Left ventricle myocardium inferior (tissue), 1 donor: ENCODE measurements around the gene TBRG4. TPM values are rescaled to one million over a fixed set of nuclear protein-coding genes. Genes with fewer than 3 reads are reported as not detected.
"Not testable (repeated sequence)": the region's sequence is repeated elsewhere in the genome, so short reads cannot be mapped to it uniquely, and the experiment has no call there.

Experiments
- DNase-seq: peaks from one replicate; pipeline ENCODE4 v3.0.0-alpha.2; 2020
- H3K27ac ChIP-seq: fragments of 200-600 bp; replicated peaks from 2 replicates; pipeline ENCODE4 v1.8.0; 2021
- H3K27me3 ChIP-seq: fragments of 200-600 bp; 2 replicates; pipeline ENCODE4 v1.8.0; 2021; ENCODE audit warnings: low read depth
- H3K36me3 ChIP-seq: fragments of 200-600 bp; 2 replicates; pipeline ENCODE4 v1.8.0; 2021
- H3K4me1 ChIP-seq: fragments of 200-600 bp; 2 replicates; pipeline ENCODE4 v1.8.0; 2021
- H3K4me3 ChIP-seq: fragments of 200-600 bp; 2 replicates; pipeline ENCODE4 v1.8.0; 2021; ENCODE audit warnings: mild to moderate bottlenecking, moderate library complexity
- H3K9me3 ChIP-seq: fragments of 200-600 bp; replicated peaks from 2 replicates; pipeline ENCODE4 v1.8.0; 2021
- intact Hi-C: fragments of 100-400 bp; cut with micrococcal nuclease; formaldehyde crosslinking; loops from one replicate; pipeline ENCODE4 v1.11.0; 2022
- total RNA-seq: library from RNA; stranded (reverse); fragmentation: NEBNext Ultra II Directional; extraction: Animal tissue kit (Norgen Biotek cat#: 25700); gene quantifications from one replicate; pipeline ENCODE4 v1.2.1, GENCODE V29; 2021
- TF ChIP-seq, protein P1 (sequence below): fragments of 200-600 bp; IDR thresholded peaks from 2 replicates; pipeline ENCODE4 v1.8.0; 2021; ENCODE audit warnings: antibody characterized with exemption, mild to moderate bottlenecking, borderline replicate concordance
- donor health status: DM: no; HTN: yes; CAD: no; lungs with severe emphysema.

Gene TBRG4
- total RNA-seq, 1 donor from 2014 or later = 79.3 TPM

DNA sequence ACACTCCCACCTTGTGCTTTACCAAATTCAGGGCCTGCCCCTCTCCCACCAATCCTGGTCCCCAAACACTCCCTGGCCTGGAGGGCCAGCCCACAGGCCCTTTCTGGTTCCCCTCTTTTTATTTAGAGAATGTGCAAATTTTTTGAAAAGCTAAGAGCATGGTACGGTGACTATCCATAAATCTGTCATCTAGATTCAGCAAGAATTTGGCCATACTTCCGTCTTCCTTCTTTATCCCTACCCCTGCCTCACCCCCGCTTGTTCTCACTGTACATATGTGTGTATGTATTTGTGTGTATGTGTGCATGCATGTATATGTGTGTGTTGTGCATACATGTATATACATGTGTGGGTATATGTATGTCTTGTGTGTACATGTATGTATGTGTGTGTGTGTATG is 8.1 kb upstream of the TBRG4 start:
- Histone ChIP-seq H3K36me3 (no peaks in the 10 kb centered on the region), H3K4me1 (no peaks in the 10 kb centered on the region), H3K9me3 (peaks cover 3% of the 10 kb centered on the region), H3K27me3 (no peaks in the 10 kb centered on the region), H3K27ac (no peak overlapping the region), H3K4me3 (no peak overlapping the region)
- no peak for DNase-seq
- intact Hi-C loops = no loop called here
- TF ChIP-seq, protein P1, sequence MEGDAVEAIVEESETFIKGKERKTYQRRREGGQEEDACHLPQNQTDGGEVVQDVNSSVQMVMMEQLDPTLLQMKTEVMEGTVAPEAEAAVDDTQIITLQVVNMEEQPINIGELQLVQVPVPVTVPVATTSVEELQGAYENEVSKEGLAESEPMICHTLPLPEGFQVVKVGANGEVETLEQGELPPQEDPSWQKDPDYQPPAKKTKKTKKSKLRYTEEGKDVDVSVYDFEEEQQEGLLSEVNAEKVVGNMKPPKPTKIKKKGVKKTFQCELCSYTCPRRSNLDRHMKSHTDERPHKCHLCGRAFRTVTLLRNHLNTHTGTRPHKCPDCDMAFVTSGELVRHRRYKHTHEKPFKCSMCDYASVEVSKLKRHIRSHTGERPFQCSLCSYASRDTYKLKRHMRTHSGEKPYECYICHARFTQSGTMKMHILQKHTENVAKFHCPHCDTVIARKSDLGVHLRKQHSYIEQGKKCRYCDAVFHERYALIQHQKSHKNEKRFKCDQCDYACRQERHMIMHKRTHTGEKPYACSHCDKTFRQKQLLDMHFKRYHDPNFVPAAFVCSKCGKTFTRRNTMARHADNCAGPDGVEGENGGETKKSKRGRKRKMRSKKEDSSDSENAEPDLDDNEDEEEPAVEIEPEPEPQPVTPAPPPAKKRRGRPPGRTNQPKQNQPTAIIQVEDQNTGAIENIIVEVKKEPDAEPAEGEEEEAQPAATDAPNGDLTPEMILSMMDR = no peak

DNA sequence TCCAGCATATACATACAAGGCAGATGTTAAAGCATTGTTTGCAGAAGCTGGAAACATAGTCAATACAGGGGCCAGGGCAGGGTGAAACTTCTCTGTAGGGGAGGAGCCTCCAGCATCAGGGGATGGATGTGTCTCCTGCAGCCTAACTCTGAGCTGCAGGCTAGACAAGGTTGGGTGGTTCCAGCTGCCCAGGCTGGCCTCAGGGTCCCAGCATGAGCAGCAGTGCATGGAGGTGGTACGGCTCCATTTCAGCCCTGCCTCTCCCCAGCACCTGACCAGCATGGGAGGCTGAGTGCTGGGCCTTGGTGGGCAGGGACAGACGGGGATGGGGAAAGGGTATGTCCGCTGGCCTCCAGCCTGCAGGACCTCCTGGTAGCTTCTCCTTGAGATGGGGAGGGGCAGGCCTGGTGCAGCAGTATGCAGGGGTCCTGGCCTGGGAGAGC is 7.4 kb upstream of the TBRG4 start:
- H3K27me3 ChIP-seq = no peaks in the 10 kb centered on the region
- H3K9me3 ChIP-seq = peaks cover 3% of the 10 kb centered on the region
- no peaks in the 10 kb centered on the region for H3K4me1 ChIP-seq
- H3K36me3 ChIP-seq = no peaks in the 10 kb centered on the region
- no peak overlapping the region for H3K4me3 ChIP-seq
- H3K27ac ChIP-seq = no peak overlapping the region
- TF ChIP-seq, protein P1 = no peak
- DNase-seq = no peak
- intact Hi-C loops = no loop called here

DNA sequence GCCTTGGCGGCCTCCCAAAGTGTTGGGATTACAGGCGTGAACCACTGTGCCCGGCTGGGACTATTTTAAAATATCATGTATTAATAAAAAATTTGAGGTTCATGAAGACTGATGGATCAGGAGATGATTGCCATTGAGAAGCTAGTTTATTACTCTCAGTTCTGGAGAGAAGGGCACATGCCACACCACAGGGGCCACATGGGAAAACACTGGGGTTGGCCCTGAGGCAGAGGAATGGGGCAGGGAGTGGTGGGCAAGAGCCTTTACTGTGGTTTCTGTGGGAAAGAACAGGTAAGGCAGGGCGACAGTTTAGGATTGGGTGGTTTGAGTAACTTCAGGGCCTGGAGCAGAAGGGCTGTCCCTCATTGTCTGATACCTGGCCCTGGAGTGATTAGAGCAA is 6.8 kb upstream of the TBRG4 start:
- Histone ChIP-seq H3K27ac (no peak overlapping the region), H3K4me3 (no peak overlapping the region), H3K36me3 (no peaks in the 10 kb centered on the region), H3K9me3 (peaks cover 3% of the 10 kb centered on the region), H3K4me1 (no peaks in the 10 kb centered on the region), H3K27me3 (no peaks in the 10 kb centered on the region)
- TF ChIP-seq, protein P1 = no peak
- DNase-seq = no peak
- intact Hi-C loops = no loop called here

DNA sequence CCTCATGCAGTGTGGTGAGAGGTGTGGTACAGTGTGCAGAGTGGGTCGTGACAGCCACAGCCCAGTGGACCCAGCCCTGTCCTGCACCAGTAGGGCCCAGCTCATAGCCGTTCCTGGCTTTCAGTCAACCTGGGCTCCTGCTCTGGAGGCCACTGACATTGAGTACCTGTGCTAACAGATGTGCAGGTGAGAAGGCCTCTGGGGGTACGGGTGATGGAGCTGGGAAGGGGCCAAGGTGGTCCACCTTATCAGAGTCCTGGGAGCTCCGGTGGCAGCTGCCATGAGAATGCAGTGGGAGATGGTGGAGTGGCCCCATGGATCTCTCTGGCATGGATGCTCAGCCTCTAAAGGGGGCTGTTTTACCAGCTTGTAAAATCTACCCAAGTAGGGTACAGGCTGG is 6.1 kb upstream of the TBRG4 start:
- Histone ChIP-seq H3K36me3 (no peaks in the 10 kb centered on the region), H3K27me3 (no peaks in the 10 kb centered on the region), H3K4me3 (no peak overlapping the region), H3K9me3 (peaks cover 3% of the 10 kb centered on the region), H3K27ac (no peak overlapping the region), H3K4me1 (peaks cover 2% of the 10 kb centered on the region)
- TF ChIP-seq, protein P1 = no peak
- intact Hi-C loops = no loop called here
- DNase-seq = no peak

DNA sequence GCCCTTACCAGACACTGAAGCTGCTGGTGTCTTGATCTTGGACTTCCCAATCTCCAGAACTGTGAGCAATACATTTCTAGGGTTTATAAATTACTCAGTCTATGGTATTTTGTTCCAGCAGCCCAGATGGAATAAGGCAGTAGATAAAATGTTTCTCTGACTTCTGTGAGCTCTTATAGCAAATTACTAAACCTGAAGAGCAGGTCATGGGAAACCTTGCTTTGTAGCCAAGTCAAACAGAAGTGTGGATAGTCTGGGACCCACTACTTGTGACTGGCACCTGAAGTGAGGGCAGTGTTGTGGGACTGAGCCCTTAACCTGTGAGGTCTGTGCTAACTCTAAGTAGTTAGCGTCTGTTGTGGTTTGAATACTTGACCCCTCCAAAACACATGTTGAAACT is 4.6 kb upstream of the TBRG4 start:
- TF ChIP-seq, protein P1 = no peak
- Histone ChIP-seq H3K9me3 (no peaks in the 10 kb centered on the region), H3K27me3 (no peaks in the 10 kb centered on the region), H3K27ac (no peak overlapping the region), H3K4me3 (no peak overlapping the region), H3K4me1 (peaks cover 12% of the 10 kb centered on the region), H3K36me3 (no peaks in the 10 kb centered on the region)
- intact Hi-C loops = no loop called here
- no peak for DNase-seq

DNA sequence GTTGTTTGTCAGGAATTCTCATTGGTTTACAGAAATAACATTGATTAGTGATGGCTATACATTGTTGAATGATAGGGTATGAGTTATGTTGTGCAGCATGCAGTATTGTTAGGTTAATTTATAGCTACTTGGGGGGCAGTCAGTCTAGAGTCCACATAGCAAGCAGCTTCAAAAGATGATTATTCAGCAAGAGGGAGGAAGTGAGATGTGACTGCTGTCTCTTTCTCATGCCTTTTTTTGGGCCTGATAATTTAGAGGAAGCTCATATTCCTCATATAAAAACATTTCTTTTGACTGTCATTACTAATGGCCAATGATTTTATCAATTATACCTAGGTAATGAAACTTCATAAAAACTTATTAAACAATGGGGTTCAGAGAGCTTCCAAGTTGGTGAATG is 3.4 kb upstream of the TBRG4 start:
- Histone ChIP-seq H3K36me3 (no peaks in the 10 kb centered on the region), H3K4me1 (peaks cover 23% of the 10 kb centered on the region), H3K27ac (no peak overlapping the region), H3K9me3 (no peaks in the 10 kb centered on the region), H3K4me3 (no peak overlapping the region), H3K27me3 (no peaks in the 10 kb centered on the region)
- TF ChIP-seq, protein P1 = no peak
- intact Hi-C loops = no loop called here
- DNase-seq = no peak

DNA sequence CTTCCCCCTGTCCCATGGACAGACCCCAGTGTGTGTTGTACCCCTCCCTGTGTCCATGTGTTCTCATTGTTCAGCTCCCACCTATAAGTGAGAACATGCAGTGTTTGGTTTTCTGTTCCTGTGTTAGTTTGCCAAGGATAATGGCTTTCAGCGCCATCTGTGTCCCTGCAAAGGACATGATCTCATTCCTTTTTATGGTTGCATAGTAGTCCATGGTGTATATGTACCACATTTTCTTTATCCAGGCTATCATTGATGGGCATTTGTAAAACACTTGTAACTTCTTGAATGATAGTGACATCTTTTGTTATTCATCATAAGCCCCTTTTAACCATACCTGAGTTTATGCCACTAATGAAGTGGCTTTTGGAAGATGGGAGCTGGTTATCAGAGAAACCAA is 2.8 kb upstream of the TBRG4 start:
- H3K9me3 ChIP-seq, intact Hi-C loops, DNase-seq, H3K4me3 ChIP-seq, H3K36me3 ChIP-seq, H3K27ac ChIP-seq, H3K27me3 ChIP-seq: not testable (repeated sequence)
- peaks cover 30% of the 10 kb centered on the region for H3K4me1 ChIP-seq
